B cell (primary cell): ENCODE results near the gene ARFGAP3.

Experiments
- EZH2 ChIP-seq: IDR thresholded peaks from 2 replicates; pipeline ENCODE4 v1.6.1; 2012; ENCODE audit warnings: borderline replicate concordance, low read depth, mild to moderate bottlenecking, moderate library complexity, low read length; ENCODE audit not compliant: insufficient read depth, poor library complexity, severe bottlenecking
- TF ChIP-seq, protein P1 (sequence below): fragments of 200-600 bp; IDR thresholded peaks from one replicate; pipeline ENCODE4 v1.8.0; 2022; ENCODE audit warnings: antibody characterized with exemption, mild to moderate bottlenecking

DNA sequence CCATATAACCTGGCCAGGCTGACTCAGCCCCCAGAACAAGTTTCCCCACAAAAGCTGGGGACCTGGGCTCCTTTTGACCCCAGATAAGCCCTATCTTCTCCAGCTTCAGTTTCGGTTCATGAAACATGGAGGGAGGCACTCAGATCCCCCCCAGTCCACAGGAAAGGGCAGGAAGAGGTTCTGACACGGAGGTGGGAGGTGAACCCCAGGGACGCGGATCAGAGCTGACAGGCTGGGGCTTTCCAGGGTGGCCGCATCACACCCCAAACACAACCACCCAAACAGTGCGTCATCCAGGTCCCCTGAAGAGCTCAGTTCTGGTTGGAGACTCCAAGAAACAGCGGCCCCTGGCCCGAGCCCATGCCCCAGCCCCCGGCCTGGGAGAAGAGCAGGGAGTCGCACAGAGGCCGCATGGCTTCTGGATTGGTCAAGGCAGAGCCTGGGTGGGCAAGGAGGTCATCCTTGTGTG is 92.1 kb downstream of the ARFGAP3 start:
- no peak for TF ChIP-seq EZH2
- TF ChIP-seq, protein P1, sequence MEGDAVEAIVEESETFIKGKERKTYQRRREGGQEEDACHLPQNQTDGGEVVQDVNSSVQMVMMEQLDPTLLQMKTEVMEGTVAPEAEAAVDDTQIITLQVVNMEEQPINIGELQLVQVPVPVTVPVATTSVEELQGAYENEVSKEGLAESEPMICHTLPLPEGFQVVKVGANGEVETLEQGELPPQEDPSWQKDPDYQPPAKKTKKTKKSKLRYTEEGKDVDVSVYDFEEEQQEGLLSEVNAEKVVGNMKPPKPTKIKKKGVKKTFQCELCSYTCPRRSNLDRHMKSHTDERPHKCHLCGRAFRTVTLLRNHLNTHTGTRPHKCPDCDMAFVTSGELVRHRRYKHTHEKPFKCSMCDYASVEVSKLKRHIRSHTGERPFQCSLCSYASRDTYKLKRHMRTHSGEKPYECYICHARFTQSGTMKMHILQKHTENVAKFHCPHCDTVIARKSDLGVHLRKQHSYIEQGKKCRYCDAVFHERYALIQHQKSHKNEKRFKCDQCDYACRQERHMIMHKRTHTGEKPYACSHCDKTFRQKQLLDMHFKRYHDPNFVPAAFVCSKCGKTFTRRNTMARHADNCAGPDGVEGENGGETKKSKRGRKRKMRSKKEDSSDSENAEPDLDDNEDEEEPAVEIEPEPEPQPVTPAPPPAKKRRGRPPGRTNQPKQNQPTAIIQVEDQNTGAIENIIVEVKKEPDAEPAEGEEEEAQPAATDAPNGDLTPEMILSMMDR, result no peak
